C4-2B (cell line): Measurements from ENCODE around the gene USP32.
"Not testable (repeated sequence)": the region's sequence is repeated elsewhere in the genome, so short reads cannot be mapped to it uniquely, and the experiment has no call there.

ENCODE experiments used
- ZFX ChIP-seq: fragments of 450-650 bp; IDR thresholded peaks from 2 replicates; pipeline ENCODE4 v1.6.1; 2017
- TF ChIP-seq, protein P1 (sequence below): fragments of 450-650 bp; conservative IDR thresholded peaks from 2 replicates; pipeline ENCODE4 v1.5.1; 2017; ENCODE audit warnings: mild to moderate bottlenecking

DNA sequence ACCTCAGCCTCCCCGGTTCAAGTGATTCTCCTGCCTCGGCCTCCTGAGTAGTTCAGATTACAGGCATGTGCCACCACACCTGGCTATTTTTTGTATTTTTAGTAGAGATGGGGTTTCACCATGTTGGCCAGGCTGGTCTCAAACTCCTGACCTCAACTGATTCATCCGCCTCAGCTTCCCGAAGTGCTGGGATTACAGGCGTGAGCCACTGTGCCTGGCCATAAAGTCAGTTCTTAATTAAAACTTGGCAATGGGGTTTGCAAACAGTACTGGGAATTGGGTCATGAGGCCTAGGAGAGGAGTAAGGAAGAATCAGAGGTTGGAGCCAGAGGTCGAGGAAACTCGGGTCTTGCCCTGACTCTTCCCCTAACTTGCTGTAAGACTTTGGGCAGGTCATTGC lies 38.6 kb upstream of the USP32 start:
- TF ChIP-seq, protein P1, sequence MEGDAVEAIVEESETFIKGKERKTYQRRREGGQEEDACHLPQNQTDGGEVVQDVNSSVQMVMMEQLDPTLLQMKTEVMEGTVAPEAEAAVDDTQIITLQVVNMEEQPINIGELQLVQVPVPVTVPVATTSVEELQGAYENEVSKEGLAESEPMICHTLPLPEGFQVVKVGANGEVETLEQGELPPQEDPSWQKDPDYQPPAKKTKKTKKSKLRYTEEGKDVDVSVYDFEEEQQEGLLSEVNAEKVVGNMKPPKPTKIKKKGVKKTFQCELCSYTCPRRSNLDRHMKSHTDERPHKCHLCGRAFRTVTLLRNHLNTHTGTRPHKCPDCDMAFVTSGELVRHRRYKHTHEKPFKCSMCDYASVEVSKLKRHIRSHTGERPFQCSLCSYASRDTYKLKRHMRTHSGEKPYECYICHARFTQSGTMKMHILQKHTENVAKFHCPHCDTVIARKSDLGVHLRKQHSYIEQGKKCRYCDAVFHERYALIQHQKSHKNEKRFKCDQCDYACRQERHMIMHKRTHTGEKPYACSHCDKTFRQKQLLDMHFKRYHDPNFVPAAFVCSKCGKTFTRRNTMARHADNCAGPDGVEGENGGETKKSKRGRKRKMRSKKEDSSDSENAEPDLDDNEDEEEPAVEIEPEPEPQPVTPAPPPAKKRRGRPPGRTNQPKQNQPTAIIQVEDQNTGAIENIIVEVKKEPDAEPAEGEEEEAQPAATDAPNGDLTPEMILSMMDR = not testable (repeated sequence)
- TF ChIP-seq ZFX = not testable (repeated sequence)
